Stimulated activated CD4-positive, alpha-beta T cell treated with anti-CD3 and anti-CD28 coated beads, TNF-alpha, amount 100 ng/mL, for 1 hour (primary cell): Measurements from ENCODE around the gene NPC2.
"Not testable (repeated sequence)": the region's sequence is repeated elsewhere in the genome, so short reads cannot be mapped to it uniquely, and the experiment has no call there.

ENCODE experiments used
- DNase-seq, 3 donors: peaks; one replicate each; pipeline ENCODE4 v3.0.0-alpha.2; 2020; ENCODE audit warnings: low read depth in 3 of 3, low spot score in 1 of 3

NPC2 gene

GRCh38 chr14:74472601-74473000 lies 20.5 kb downstream of the NPC2 start:
- no peak for DNase-seq

GRCh38 chr14:74469548-74470518 lies 23.3 kb downstream of the NPC2 start:
- no peak for DNase-seq

- no peak for DNase-seq
These were observed 24.6 kb downstream of the NPC2 start for GRCh38 chr14:74468513-74468912.

GRCh38 chr14:74465335-74465734 lies 27.8 kb downstream of the NPC2 start:
- no peak for DNase-seq

- DNase-seq, result no peak
These were observed 28.3 kb downstream of the NPC2 start for GRCh38 chr14:74464785-74465184.

- no peak for DNase-seq
These were observed 29.4 kb downstream of the NPC2 start for GRCh38 chr14:74463697-74464096.

- DNase-seq, result no peak
These were observed 30.1 kb downstream of the NPC2 start for GRCh38 chr14:74462993-74463392.

- DNase-seq, result no peak
These were observed 33.1 kb downstream of the NPC2 start for GRCh38 chr14:74459976-74460375.

GRCh38 chr14:74459289-74459946 lies 33.7 kb downstream of the NPC2 start:
- DNase-seq, result peak in 1 of 3 donors; percentile 10

- DNase-seq, result no peak
These were observed 35.6 kb downstream of the NPC2 start for GRCh38 chr14:74457565-74457895.

GRCh38 chr14:74456684-74457564 lies 36.2 kb downstream of the NPC2 start:
- DNase-seq, result no peak

- not testable (repeated sequence) for DNase-seq
These were observed 38.7 kb downstream of the NPC2 start for GRCh38 chr14:74454397-74454796.

GRCh38 chr14:74444866-74445265 lies 48.2 kb downstream of the NPC2 start:
- DNase-seq, result no peak

GRCh38 chr14:74442757-74443156 lies 50.3 kb downstream of the NPC2 start:
- no peak for DNase-seq

- no peak for DNase-seq
These were observed 52.0 kb downstream of the NPC2 start for GRCh38 chr14:74441113-74441512.

- no peak for DNase-seq
These were observed 54.7 kb downstream of the NPC2 start for GRCh38 chr14:74438351-74438915.

- DNase-seq, result no peak
These were observed 55.5 kb downstream of the NPC2 start for GRCh38 chr14:74437496-74438053.

- DNase-seq, result no peak
These were observed 58.8 kb downstream of the NPC2 start for GRCh38 chr14:74434294-74434693.

- DNase-seq, result no peak
These were observed 63.1 kb downstream of the NPC2 start for GRCh38 chr14:74429991-74430390.
